Kasumi-1 (cell line): ENCODE data around the gene ACP4.
"Not testable (repeated sequence)": the region's sequence is repeated elsewhere in the genome, so short reads cannot be mapped to it uniquely, and the experiment has no call there.

Experiments
- DNase-seq, 2 experiments: peaks; one replicate each; lab custom pipeline; 2025; lab: John Stamatoyannopoulos, UW

Gene ACP4

GRCh38 chr19:50797429-50797780, 7.2 kb downstream of the ACP4 start:
- DNase-seq = no peak

GRCh38 chr19:50797781-50798658, 7.8 kb downstream of the ACP4 start:
- peak in 1 of 2 experiments; percentile 18 for DNase-seq

GRCh38 chr19:50798659-50799546, 8.7 kb downstream of the ACP4 start:
- DNase-seq = no peak

- no peak for DNase-seq
Observed at GRCh38 chr19:50799547-50799851, 9.3 kb downstream of the ACP4 start.

GRCh38 chr19:50801107-50801506, 10.9 kb downstream of the ACP4 start:
- DNase-seq = no peak

- peak in 1 of 2 experiments; percentile 20 for DNase-seq
Observed at GRCh38 chr19:50803633-50804419, 13.6 kb downstream of the ACP4 start.

GRCh38 chr19:50804420-50805272, 14.4 kb downstream of the ACP4 start:
- peak; percentile 96 to 97 for DNase-seq

GRCh38 chr19:50808856-50809255, 18.6 kb downstream of the ACP4 start:
- no peak for DNase-seq

GRCh38 chr19:50811622-50812238, 21.5 kb downstream of the ACP4 start:
- not testable (repeated sequence) for DNase-seq

- no peak for DNase-seq
Observed at GRCh38 chr19:50812474-50812873, 22.3 kb downstream of the ACP4 start.

GRCh38 chr19:50814883-50815282, 24.7 kb downstream of the ACP4 start:
- DNase-seq = no peak

GRCh38 chr19:50815439-50815838, 25.2 kb downstream of the ACP4 start:
- no peak for DNase-seq

GRCh38 chr19:50817941-50818858, 28.0 kb downstream of the ACP4 start:
- DNase-seq = no peak

- DNase-seq = no peak
Observed at GRCh38 chr19:50818859-50819472, 28.8 kb downstream of the ACP4 start.

GRCh38 chr19:50819636-50820035, 29.4 kb downstream of the ACP4 start:
- no peak for DNase-seq

GRCh38 chr19:50820086-50820485, 29.9 kb downstream of the ACP4 start:
- no peak for DNase-seq

- DNase-seq = no peak
Observed at GRCh38 chr19:50820549-50821247, 30.5 kb downstream of the ACP4 start.

- DNase-seq = no peak
Observed at GRCh38 chr19:50821248-50821612, 31.0 kb downstream of the ACP4 start.

- no peak for DNase-seq
Observed at GRCh38 chr19:50821622-50822021, 31.4 kb downstream of the ACP4 start.
